DND-41 (cell line): ENCODE results near the gene PLEKHG3.

Experiments
- ATAC-seq: fragments of 200-7000 bp; cut with Tn5 transposase; 3 replicates; pipeline ENCODE4 v1.9.1; 2021; ENCODE audit warnings: low read depth; ENCODE audit not compliant: insufficient read depth
- DNase-seq: peaks from one replicate; pipeline ENCODE4 v3.0.0-alpha.2; 2020
- H2AFZ ChIP-seq: 2 replicates; pipeline ENCODE4 v1.6.0; 2012; ENCODE audit warnings: low read depth, low read length
- H3K27ac ChIP-seq: 2 replicates; pipeline ENCODE4 v1.5.1; 2012; ENCODE audit warnings: low read length, inconsistent platforms
- H3K27me3 ChIP-seq: fragments of 200-600 bp; sonication (generic); 2 replicates; pipeline ENCODE4 v1.6.0; 2012; ENCODE audit warnings: low read length, mild to moderate bottlenecking, inconsistent platforms; ENCODE audit not compliant: insufficient read depth, poor library complexity
- H3K36me3 ChIP-seq: 2 replicates; pipeline ENCODE4 v1.5.1; 2012; ENCODE audit warnings: low read length, inconsistent platforms; ENCODE audit not compliant: insufficient read depth
- H3K4me1 ChIP-seq: 2 replicates; pipeline ENCODE4 v1.5.1; 2012; ENCODE audit warnings: mild to moderate bottlenecking, low read length; ENCODE audit not compliant: insufficient read depth
- H3K4me2 ChIP-seq: 2 replicates; pipeline ENCODE4 v1.6.0; 2012; ENCODE audit warnings: mild to moderate bottlenecking, moderate library complexity, low read length, inconsistent platforms; ENCODE audit not compliant: insufficient read depth
- H3K4me3 ChIP-seq, 2 experiments: fragments of 200-600 bp in 1 of 2; shearing (Covaris generic) in 1 of 2; 2 replicates each; pipeline ENCODE4 v1.5.1; 2012 to 2016; ENCODE audit warnings: inconsistent platforms in 2 of 2, low read length in 2 of 2, mild to moderate bottlenecking in 2 of 2, low read depth in 1 of 2, moderate library complexity in 1 of 2
- H3K79me2 ChIP-seq: 2 replicates; pipeline ENCODE4 v1.6.0; 2012; ENCODE audit warnings: low read length, inconsistent platforms; ENCODE audit not compliant: insufficient read depth
- H3K9ac ChIP-seq: 2 replicates; pipeline ENCODE4 v1.6.0; 2012; ENCODE audit warnings: low read depth, mild to moderate bottlenecking, inconsistent platforms, low read length, moderate library complexity
- H3K9me3 ChIP-seq: 2 replicates; pipeline ENCODE4 v1.5.1; 2012; ENCODE audit warnings: low read length, moderate library complexity, mild to moderate bottlenecking, inconsistent platforms; ENCODE audit not compliant: insufficient read depth, severe bottlenecking
- H4K20me1 ChIP-seq: 2 replicates; pipeline ENCODE4 v1.6.0; 2012; ENCODE audit warnings: low read length; ENCODE audit not compliant: insufficient read depth
- EZH2 ChIP-seq: IDR thresholded peaks from 3 replicates; pipeline ENCODE4 v1.6.1; 2012; ENCODE audit warnings: borderline replicate concordance, low read depth, mild to moderate bottlenecking, moderate library complexity, low read length, inconsistent platforms; ENCODE audit not compliant: severe bottlenecking
- TF ChIP-seq, protein P1 (sequence below): IDR thresholded peaks from 2 replicates; pipeline ENCODE4 v1.5.1; 2012; ENCODE audit warnings: borderline replicate concordance, low read length, moderate library complexity, mild to moderate bottlenecking; ENCODE audit not compliant: poor library complexity, severe bottlenecking; ENCODE audit errors: extremely low read depth

The PLEKHG3 gene

DNA sequence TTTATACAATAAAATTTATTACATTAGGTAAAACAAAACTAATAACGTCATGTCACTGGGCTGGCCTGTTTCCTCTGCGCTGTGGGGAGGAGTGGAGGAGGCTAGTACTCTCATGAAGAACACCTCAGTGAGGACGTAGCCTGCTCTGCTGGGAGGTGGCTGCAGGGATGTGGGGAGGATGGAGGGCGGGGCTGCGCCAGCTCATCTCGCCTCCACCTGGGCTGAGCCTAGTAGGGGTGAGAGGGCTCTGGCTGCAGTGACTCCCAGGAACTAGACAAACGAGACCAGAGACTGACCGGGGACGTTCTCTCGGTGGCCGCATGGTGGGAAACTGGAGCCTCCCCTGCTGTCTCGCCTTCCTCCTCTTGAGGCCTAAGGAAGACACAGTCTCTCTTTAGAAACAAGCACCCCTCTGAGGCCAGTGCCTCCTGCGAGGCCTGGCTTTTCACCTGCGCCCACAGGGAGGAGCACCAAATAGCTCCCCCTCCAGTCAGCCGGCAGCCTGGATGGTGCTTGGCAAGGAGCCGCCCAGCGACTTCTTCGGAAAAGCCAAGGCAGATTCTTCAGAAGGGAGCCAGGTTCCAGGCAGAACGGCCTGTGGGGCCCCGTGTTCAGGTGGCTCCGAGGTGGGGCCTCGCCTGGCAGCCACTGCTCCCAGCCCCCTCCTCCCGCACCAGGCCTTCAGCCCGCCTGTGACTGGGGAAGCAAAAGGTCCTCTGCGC, 62.4 kb downstream of the PLEKHG3 start:
- H3K9me3 ChIP-seq: no peaks in the 10 kb centered on the region
- H3K4me1 ChIP-seq: 0 out of 2 replicates have a peak, but pooled peaks cover 3% of the 10 kb centered on the region
- no peaks in the 10 kb centered on the region for H3K36me3 ChIP-seq
- no peaks in the 10 kb centered on the region for H3K79me2 ChIP-seq
- ATAC-seq: no peak
- H3K27ac ChIP-seq: no peak overlapping the region
- H3K4me3 ChIP-seq: no peak overlapping the region
- no peak for DNase-seq
- no peak overlapping the region for H2AFZ ChIP-seq
- H4K20me1 ChIP-seq: no peaks in the 10 kb centered on the region; the same call in 1 of the 2 replicates
- no peaks in the 10 kb centered on the region for H3K27me3 ChIP-seq
- H3K4me2 ChIP-seq: no peak overlapping the region
- TF ChIP-seq, protein P1, sequence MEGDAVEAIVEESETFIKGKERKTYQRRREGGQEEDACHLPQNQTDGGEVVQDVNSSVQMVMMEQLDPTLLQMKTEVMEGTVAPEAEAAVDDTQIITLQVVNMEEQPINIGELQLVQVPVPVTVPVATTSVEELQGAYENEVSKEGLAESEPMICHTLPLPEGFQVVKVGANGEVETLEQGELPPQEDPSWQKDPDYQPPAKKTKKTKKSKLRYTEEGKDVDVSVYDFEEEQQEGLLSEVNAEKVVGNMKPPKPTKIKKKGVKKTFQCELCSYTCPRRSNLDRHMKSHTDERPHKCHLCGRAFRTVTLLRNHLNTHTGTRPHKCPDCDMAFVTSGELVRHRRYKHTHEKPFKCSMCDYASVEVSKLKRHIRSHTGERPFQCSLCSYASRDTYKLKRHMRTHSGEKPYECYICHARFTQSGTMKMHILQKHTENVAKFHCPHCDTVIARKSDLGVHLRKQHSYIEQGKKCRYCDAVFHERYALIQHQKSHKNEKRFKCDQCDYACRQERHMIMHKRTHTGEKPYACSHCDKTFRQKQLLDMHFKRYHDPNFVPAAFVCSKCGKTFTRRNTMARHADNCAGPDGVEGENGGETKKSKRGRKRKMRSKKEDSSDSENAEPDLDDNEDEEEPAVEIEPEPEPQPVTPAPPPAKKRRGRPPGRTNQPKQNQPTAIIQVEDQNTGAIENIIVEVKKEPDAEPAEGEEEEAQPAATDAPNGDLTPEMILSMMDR: no peak
- TF ChIP-seq EZH2: no peak
- no peak overlapping the region for H3K9ac ChIP-seq

DNA sequence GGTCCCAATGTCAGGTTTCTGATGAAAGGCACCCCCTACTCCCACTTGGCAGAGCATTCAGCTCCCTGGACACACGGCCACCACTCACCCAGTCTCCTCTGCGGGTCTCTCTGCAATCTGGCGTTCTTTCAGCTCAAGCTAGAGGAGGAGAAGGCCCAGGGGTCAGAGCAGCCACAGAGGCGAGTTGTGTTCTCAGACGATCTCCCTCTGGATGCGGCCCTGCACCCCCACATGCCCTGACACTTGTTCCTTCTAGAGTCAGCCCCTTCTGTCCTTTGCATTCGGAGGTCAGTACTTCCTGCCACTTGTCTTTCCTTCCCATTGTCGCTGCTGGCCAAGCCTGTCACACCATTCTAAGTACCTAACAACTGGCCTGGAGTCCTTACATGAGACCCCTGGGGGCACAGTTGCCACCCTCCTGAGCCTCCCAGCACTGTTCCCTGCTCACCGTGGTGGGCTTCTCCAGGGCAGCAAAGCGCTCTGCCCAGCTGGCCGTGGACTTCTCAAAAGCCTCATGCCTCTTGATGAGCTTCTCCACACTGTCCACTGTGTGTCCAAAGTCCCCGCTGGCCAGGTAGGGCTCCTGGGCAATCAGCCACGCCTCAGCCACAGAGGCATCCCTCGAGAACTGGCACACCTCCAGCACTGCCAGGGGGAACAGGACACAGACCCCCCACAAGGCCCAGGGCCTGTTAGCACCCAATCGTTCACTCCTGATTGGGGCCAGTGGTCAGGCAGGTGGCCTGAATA, 63.2 kb downstream of the PLEKHG3 start:
- Histone ChIP-seq H3K36me3 (no peaks in the 10 kb centered on the region), H3K4me3 (no peak overlapping the region), H3K79me2 (no peaks in the 10 kb centered on the region), H2AFZ (no peak overlapping the region), H3K27ac (no peak overlapping the region), H3K9me3 (no peaks in the 10 kb centered on the region), H3K4me2 (no peak overlapping the region), H3K9ac (no peak overlapping the region), H4K20me1 (no peaks in the 10 kb centered on the region; the same call in 1 of the 2 replicates), H3K4me1 (0 out of 2 replicates have a peak, but pooled peaks cover 3% of the 10 kb centered on the region), H3K27me3 (no peaks in the 10 kb centered on the region)
- DNase-seq (no peak), ATAC-seq (no peak)
- TF ChIP-seq, protein P1: no peak
- no peak for TF ChIP-seq EZH2

DNA sequence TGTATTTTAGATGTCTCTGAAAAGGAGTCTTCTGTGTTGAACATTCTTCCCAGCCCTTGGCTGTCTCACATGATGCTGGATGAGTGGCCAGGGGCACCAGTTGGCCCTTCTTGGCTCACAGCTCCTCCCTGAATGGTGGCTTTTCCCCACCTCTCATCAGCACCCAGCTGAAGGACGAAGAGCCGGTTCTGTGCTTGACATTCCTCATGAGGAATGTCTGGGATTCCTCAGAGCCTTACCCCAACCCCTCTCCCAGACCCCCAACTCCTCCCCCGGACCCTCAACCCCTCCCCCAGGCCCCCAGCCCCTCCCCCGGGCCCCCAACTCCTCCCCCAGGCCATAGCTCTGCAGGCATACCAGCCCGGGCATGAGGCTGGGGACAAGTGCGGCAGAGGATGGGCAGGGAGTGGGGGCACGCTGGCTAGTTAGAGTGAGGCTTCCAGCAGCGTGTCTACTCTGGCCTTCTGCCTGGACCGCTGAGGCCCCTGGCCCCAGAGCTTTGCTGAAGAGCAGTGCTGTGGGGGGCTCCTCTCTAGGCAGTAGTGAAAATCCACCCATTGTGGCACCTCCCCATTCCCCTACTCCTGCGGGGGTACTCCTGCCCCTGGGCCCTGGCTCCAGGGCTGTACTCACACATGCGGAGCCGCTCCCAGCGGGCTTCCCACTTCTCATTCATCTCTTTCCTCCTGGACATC, 64.3 kb downstream of the PLEKHG3 start:
- Histone ChIP-seq H3K4me1 (0 out of 2 replicates have a peak, but pooled peaks cover 3% of the 10 kb centered on the region), H3K9me3 (no peaks in the 10 kb centered on the region), H3K4me2 (no peak overlapping the region), H3K9ac (no peak overlapping the region), H2AFZ (no peak overlapping the region), H4K20me1 (no peaks in the 10 kb centered on the region; the same call in 1 of the 2 replicates), H3K4me3 (no peak overlapping the region), H3K27ac (no peak overlapping the region), H3K36me3 (no peaks in the 10 kb centered on the region), H3K79me2 (no peaks in the 10 kb centered on the region), H3K27me3 (no peaks in the 10 kb centered on the region)
- DNase-seq: no peak
- no peak for ATAC-seq
- TF ChIP-seq EZH2: no peak
- TF ChIP-seq, protein P1: no peak
